Measurements from ENCODE around the gene OPRD1.
"Not testable (repeated sequence)": the region's sequence is repeated elsewhere in the genome, so short reads cannot be mapped to it uniquely, and the experiment has no call there.

Gene OPRD1

GRCh38 chr1:28848416-28848815 is 36.4 kb downstream of the OPRD1 start:
- DNase-seq: no peak

- no peak for DNase-seq
Observed at GRCh38 chr1:28853093-28853742, 41.2 kb downstream of the OPRD1 start.

- not testable (repeated sequence) for DNase-seq
Observed at GRCh38 chr1:28854406-28854805, 42.4 kb downstream of the OPRD1 start.

DNA sequence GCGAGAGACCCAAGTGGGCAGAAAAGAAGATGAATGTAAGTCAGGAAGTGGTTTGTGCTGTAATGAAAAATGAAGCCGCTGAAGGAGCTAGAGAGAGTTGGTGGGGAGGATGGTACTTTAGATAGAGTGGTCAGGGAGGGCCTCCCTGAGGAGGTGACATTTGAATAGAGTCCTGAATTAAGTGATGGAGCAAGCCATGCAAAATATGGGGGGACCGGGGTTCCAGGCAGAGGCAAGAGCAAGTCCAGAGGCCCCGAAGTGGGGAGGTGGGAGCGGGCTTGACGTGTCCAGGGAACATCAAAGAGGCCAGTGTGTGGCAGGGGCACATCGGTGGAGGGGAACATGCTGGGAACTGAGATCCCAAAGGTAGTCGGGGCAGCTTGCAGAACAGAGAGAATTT is 43.1 kb downstream of the OPRD1 start:
- no peak for DNase-seq

DNA sequence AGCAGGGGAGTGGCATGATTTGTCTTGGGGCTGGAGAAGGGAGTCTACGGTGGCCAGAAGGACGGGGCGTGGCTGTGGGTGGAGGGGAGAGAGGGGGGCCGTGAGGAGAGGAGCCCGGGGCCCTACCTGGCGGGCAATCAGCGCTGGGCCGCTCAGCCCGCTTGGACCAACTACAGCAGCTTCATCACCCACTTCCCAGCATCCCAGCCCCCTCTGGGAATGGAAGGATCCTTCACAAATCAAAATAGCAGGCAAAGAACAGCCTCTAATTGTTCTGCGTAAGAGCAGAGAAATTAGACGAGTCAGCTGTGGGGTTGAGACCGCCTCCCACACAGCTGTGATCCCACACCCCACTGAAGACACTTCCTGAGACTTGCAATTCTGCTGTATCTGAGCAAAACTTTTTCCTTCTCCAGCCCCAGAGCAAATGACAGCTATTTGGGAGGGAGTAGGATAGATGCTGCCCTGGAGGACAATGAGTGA is 43.5 kb downstream of the OPRD1 start:
- no peak for DNase-seq

DNA sequence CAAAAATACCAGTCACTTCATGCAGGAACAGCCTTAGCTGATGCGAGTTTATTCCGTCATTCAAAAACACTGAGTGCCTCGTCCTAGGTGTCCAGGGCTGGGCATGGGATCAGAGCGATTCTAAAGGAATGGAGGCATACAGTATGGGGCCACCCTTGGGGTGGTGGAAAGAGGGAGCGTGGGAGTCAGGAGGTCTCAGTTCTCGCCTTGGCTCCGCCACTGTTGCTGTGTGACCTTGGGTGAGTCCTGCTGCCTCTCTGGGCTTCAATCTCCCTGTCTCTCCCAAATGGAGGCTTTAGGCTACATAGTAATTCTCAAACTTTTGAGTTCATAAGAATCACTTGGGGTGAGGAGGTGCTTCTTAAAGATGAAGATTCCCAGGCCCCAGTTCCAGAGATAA is 44.0 kb downstream of the OPRD1 start:
- no peak for DNase-seq

- no peak for DNase-seq
Observed at GRCh38 chr1:28860332-28861073, 48.5 kb downstream of the OPRD1 start.

DNA sequence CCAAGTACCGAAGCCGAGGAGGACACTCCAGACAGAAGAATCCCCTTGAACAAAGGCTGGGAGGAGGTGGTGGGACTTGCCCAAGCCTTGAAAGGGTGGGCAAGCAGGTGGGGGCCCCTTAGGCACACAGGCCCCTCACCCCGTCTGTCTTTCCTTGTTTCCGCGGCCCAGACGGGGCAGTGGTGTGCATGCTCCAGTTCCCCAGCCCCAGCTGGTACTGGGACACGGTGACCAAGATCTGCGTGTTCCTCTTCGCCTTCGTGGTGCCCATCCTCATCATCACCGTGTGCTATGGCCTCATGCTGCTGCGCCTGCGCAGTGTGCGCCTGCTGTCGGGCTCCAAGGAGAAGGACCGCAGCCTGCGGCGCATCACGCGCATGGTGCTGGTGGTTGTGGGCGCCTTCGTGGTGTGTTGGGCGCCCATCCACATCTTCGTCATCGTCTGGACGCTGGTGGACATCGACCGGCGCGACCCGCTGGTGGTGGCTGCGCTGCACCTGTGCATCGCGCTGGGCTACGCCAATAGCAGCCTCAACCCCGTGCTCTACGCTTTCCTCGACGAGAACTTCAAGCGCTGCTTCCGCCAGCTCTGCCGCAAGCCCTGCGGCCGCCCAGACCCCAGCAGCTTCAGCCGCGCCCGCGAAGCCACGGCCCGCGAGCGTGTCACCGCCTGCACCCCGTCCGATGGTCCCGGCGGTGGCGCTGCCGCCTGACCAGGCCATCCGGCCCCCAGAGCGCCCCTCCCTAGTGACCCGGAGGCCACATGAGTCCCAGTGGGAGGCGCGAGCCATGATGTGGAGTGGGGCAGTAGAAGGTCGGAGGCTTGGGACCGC is 50.8 kb downstream of the OPRD1 start:
- DNase-seq: no peak

GRCh38 chr1:28864695-28865094 is 52.7 kb downstream of the OPRD1 start:
- DNase-seq: no peak

DNA sequence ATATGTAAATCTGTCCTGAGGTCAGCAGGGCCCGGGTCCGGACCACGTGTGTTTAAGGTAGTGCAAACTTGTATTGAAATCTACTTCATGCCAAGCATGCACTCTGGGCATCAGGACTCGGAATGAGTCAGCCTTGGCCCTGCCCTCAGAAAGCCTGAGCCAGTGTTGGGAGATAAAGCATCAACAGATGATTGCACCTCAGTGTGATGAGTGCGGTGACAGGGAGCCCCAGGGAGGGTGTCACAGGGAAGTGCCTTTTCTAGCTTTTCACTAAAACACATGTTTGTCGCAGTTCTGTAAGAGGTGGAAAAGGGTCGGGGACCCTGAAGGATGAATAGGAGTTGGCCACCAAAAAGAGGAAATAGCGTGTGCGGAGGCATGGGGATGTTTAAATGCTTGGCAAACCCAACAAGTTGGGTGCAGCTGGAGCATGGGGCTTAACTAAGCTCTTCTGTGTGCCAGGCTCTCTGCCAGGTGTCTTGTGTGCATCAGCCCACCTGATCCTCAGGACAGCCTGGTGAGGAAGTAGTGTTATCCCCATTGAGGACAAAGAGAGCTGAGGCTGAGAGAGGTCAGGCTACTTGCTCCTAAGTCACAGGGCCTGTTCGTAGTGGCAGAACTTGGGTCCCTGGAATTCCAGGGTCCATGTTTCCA is 54.2 kb downstream of the OPRD1 start:
- DNase-seq: no peak

DNA sequence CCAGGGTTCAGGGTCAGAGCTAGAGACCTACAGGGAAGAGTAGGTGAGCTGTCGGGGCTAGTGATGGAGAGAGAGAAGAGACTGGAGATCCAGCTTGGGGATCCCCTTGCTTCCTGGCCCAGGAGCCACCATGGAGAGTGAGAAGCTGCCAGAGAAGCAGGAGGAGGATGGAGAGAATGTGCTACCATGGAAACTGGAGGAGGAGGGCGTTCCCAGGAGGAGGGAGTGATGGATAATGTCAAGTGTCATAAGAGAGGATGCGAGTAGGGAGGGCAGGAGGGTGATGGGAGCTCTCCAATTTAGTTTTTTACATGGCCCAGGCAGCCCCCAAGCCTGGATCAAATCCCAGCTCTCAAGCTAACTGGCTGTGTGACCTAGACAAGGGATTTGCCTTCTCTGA is 55.9 kb downstream of the OPRD1 start:
- no peak for DNase-seq

DNA sequence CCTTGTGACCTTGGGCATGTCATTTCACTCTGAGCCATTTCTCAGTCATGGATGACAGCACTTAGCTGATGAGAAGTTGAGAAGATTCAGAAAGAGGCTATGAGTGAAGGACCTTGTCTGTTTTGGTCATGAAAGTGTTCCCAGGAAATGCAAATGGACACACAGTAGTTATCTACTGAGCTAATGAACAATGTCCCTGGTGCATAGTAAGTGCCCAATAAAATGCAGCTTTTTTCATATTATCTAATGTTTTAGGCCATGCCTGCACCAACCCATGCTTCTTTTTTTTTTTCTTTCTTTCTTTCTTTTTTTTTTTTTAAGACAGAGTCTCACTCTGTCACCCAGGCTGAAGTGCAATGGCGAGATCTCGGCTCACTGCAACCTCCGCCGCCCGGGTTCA is 58.0 kb downstream of the OPRD1 start:
- no peak for DNase-seq

DNA sequence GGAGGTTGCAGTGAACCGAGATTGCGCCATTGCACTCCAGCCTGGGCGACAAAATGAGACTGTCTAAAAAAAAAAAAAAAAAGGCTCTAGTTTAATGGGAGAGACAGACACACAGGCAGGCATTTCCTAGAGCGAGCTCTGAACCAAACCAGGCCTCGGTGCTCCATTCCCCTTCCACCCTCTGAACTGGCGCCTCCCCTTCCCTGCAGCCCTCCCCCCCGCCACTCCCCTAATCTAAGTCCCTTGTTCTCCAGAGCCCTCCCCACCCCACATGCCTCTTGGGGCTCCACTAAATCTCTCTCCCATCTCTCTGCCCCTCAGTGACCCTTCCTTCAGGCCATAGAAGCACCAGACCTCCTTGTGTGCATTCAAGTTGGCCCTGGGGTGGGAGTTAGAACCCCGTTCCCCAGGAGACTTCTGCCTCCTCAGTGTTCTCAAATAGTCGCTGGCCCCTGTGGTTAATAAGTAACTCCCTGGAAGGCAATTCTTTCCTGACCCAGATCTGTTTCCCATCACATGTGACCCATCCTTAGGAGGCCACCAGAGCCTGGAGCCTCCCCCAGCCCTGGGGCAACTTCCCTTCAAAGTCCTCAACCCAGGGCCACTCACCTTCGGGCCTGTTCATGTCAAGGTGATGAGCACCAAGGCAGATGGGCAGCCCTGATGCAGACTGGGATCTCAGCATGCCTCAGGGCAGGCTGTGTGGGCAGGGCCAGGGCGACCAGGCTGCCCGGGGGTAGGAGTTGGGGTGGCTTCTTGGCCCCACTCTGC is 59.8 kb downstream of the OPRD1 start:
- DNase-seq: no peak

GRCh38 chr1:28875134-28875533 is 63.2 kb downstream of the OPRD1 start:
- not testable (repeated sequence) for DNase-seq

DNA sequence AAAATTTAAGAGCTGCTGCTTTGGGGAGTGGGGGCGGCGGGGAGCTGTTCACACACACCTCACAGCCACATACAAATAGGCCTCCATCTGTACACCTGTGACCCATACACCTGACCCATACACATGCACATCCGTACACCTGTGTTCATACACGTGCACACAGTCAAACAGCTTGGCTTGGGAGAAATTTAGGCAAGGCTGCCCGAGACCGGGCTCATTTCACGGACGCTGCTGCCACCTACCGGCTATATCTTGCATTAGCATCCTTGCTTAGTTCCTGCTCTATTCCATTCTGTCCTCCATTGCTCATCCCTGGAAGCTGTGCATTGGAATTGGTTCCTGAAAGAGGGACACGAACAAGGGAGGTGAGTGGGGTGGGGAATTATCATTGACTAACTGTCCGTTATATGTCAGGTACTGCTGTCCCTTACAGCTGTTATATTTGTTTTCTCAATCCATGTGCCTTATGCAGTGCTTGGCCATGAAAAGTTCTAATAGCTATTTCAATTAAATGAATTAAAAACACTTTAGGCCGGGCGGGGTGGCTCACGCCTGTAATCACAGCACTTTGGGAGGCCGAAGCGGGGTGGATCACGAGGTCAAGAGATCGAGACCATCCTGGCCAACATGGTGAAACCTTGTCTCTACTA is 65.3 kb downstream of the OPRD1 start:
- peak; percentile 62 for DNase-seq

- DNase-seq: no peak
Observed at GRCh38 chr1:28878796-28879195, 66.8 kb downstream of the OPRD1 start.

DNA sequence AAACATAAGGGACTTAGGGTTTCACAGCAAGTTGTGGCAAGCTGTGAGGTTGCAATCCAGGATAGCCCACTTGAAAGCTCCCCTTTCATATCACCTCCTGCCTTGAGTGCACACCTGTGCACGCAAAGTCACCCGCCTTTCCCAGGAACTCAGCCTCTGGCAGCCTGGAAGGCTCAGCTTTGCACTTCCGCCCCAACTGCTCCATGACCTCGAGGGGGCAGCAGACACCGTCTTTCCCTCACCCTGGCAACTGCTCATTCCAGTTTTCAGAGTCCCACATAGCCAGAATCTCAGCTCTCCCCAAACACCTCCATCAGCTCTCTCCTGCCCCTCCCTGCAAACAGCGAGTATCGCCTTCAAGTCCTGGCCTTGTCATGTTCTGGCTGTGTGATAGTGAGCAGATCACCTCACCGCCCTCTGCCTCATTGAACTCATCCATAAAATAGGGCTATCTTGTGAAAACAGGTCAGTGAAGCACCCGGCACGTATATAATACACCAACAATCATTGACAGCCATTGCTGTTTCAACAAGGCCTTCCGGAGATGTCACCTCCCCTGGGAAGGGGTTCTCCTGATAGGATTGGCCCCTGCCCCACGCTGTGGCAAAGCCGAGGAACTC is 70.1 kb downstream of the OPRD1 start:
- peak; percentile 69 for DNase-seq

GRCh38 chr1:28883242-28883616 is 71.3 kb downstream of the OPRD1 start:
- no peak for DNase-seq

- no peak for DNase-seq
Observed at GRCh38 chr1:28885472-28885877, 73.5 kb downstream of the OPRD1 start.

- no peak for DNase-seq
Observed at GRCh38 chr1:28885977-28886730, 74.2 kb downstream of the OPRD1 start.

All from activated effector memory CD4-positive, alpha-beta T cell treated with Interleukin-2 at 50 U/mL for 16 hours (primary cell).